OCI-LY7 (cell line): ENCODE results near the gene CTNNA1. TPM values are rescaled to one million over a fixed set of nuclear protein-coding genes. Genes with fewer than 3 reads are reported as not detected.

Source experiments
- BruUV-seq: library from RNA; stranded (reverse); fragments of 400-500 nt; replicated peaks from 2 replicates; lab custom pipeline; 2021; lab: Mats Ljungman, UMichigan
- CTCF ChIA-PET: fragments of 300-600 bp; sonication (Branson Sonifier 250); formaldehyde crosslinking; loops from one replicate; lab custom pipeline; 2022; ENCODE audit warnings: antibody characterized with exemption; ENCODE audit not compliant: unreplicated experiment; lab: Charles Lee
- POLR2A ChIA-PET: fragments of 300-600 bp; sonication (Branson Sonifier 250); formaldehyde crosslinking; loops from one replicate; lab custom pipeline; 2022; ENCODE audit warnings: antibody characterized with exemption; lab: Charles Lee
- DNase-seq: peaks from one replicate; pipeline ENCODE4 v3.0.0-alpha.2; 2015; ENCODE audit warnings: low spot score
- H2AFZ ChIP-seq: fragments of 200-600 bp; sonication (generic), shearing (Covaris generic); 2 replicates; pipeline ENCODE4 v1.6.1; 2014; ENCODE audit warnings: mild to moderate bottlenecking, antibody characterized with exemption, low read length, moderate library complexity
- H3K27ac ChIP-seq: fragments of 200-600 bp; sonication (generic); 2 replicates; pipeline ENCODE4 v1.5.1; 2014; ENCODE audit warnings: mixed run types, low read depth, mild to moderate bottlenecking, moderate library complexity, low read length, inconsistent platforms; ENCODE audit not compliant: poor library complexity, severe bottlenecking
- H3K36me3 ChIP-seq: fragments of 200-600 bp; sonication (generic); 2 replicates; pipeline ENCODE4 v1.6.1; 2014; ENCODE audit warnings: mild to moderate bottlenecking, antibody characterized with exemption, low read length, moderate library complexity, mixed read lengths; ENCODE audit not compliant: insufficient read depth
- H3K4me1 ChIP-seq: fragments of 200-600 bp; sonication (generic); 2 replicates; pipeline ENCODE4 v1.5.1; 2014; ENCODE audit warnings: mild to moderate bottlenecking, low read length; ENCODE audit not compliant: insufficient read depth, poor library complexity, severe bottlenecking
- H3K4me2 ChIP-seq: fragments of 200-600 bp; sonication (generic); 2 replicates; pipeline ENCODE4 v1.6.1; 2014; ENCODE audit warnings: mild to moderate bottlenecking, low read length
- H3K4me3 ChIP-seq: fragments of 200-600 bp; sonication (generic); 2 replicates; pipeline ENCODE4 v1.5.1; 2014; ENCODE audit warnings: mild to moderate bottlenecking, low read depth, low read length; ENCODE audit not compliant: poor library complexity, severe bottlenecking
- H3K79me2 ChIP-seq: fragments of 200-600 bp; sonication (generic); 2 replicates; pipeline ENCODE4 v1.6.1; 2016; ENCODE audit warnings: low read depth, mild to moderate bottlenecking, low read length, moderate library complexity, mixed read lengths; ENCODE audit not compliant: insufficient read depth
- H3K9me2 ChIP-seq: fragments of 200-600 bp; sonication (generic); 2 replicates; pipeline ENCODE4 v1.6.1; 2016; ENCODE audit warnings: mild to moderate bottlenecking, low read length, mixed read lengths; ENCODE audit not compliant: insufficient read depth
- H3K9me3 ChIP-seq: fragments of 200-600 bp; sonication (generic); 2 replicates; pipeline ENCODE4 v1.6.1; 2014; ENCODE audit warnings: mild to moderate bottlenecking, mixed run types, low read length, mixed read lengths
- H4K20me1 ChIP-seq: fragments of 200-600 bp; sonication (generic); 2 replicates; pipeline ENCODE4 v1.6.1; 2014; ENCODE audit warnings: mild to moderate bottlenecking, antibody characterized with exemption, low read length, moderate library complexity, mixed read lengths; ENCODE audit not compliant: insufficient read depth
- CTCF ChIP-seq: fragments of 200-600 bp; sonication (generic); conservative IDR thresholded peaks from 2 replicates; pipeline ENCODE4 v1.5.1; 2014; ENCODE audit warnings: mild to moderate bottlenecking, antibody characterized with exemption, low read length, moderate library complexity, mixed read lengths
- EZH2phosphoT487 ChIP-seq: fragments of 200-600 bp; sonication (generic); IDR thresholded peaks from 2 replicates; pipeline ENCODE4 v1.6.1; 2018; ENCODE audit warnings: low read depth, borderline replicate concordance, mild to moderate bottlenecking, mixed run types, antibody characterized with exemption, low read length, moderate library complexity, mixed read lengths
- intact Hi-C: fragments of 100-400 bp; cut with micrococcal nuclease; formaldehyde crosslinking; loops from one replicate; pipeline ENCODE4 v1.10.0; 2022; ENCODE audit not compliant: unreplicated experiment
- total RNA-seq, 2 experiments: library from RNA; depleted of rRNA in 1 of 2; stranded (reverse); fragments of >200 nt in 1 of 2; shearing (Covaris generic) in 1 of 2; gene quantifications; 2 replicates each; pipeline ENCODE4 v1.2.3, GENCODE V29; 2014 to 2022

CTNNA1 gene
- total RNA-seq, 2 experiments from 2014 or later: 40.4 to 42.7 TPM

- Histone ChIP-seq H3K79me2 (no peaks in the 10 kb centered on the region), H4K20me1 (no peaks in the 10 kb centered on the region), H3K4me2 (no peak overlapping the region), H3K4me1 (no peaks in the 10 kb centered on the region), H3K4me3 (no peak overlapping the region), H3K9me2 (no peaks in the 10 kb centered on the region), H3K27ac (no peak overlapping the region), H3K36me3 (no peaks in the 10 kb centered on the region), H2AFZ (no peak overlapping the region), H3K9me3 (no peaks in the 10 kb centered on the region)
- intact Hi-C loops: no loop called here
- DNase-seq: no peak
- BruUV-seq: no TSS peak
- POLR2A ChIA-PET: no interaction called here
- TF ChIP-seq CTCF (no peak), EZH2phosphoT487 (no peak)
- CTCF ChIA-PET: no interaction called here
Measured at GRCh38 chr5:138936225-138936967, 183.2 kb downstream of the CTNNA1 start.

- no peaks in the 10 kb centered on the region for H3K4me1 ChIP-seq
- no peak for TF ChIP-seq CTCF
- H3K27ac ChIP-seq: no peak overlapping the region
- ChIA-PET POLR2A (no interaction called here), CTCF (no interaction called here)
- H4K20me1 ChIP-seq: no peaks in the 10 kb centered on the region
- H3K9me3 ChIP-seq: no peaks in the 10 kb centered on the region
- BruUV-seq: no TSS peak
- H3K79me2 ChIP-seq: no peaks in the 10 kb centered on the region
- no peak overlapping the region for H2AFZ ChIP-seq
- no peak for DNase-seq
- H3K4me3 ChIP-seq: no peak overlapping the region
- intact Hi-C loops: no loop called here
- no peaks in the 10 kb centered on the region for H3K36me3 ChIP-seq
- H3K9me2 ChIP-seq: no peaks in the 10 kb centered on the region
- no peak overlapping the region for H3K4me2 ChIP-seq
Measured at GRCh38 chr5:138936968-138937345, 183.7 kb downstream of the CTNNA1 start.
